Measurements from ENCODE around the gene UBQLN3.

Gene UBQLN3

GRCh38 chr11:5504403-5504921 lies 5.3 kb downstream of the UBQLN3 start:
- no peak for DNase-seq

- no peak for DNase-seq
These were observed 9.4 kb downstream of the UBQLN3 start for GRCh38 chr11:5500393-5500801.

- DNase-seq = no peak
These were observed 10.1 kb downstream of the UBQLN3 start for GRCh38 chr11:5499671-5500070.

- DNase-seq = no peak
These were observed 20.0 kb downstream of the UBQLN3 start for GRCh38 chr11:5489576-5490357.

GRCh38 chr11:5488798-5489399 lies 20.9 kb downstream of the UBQLN3 start:
- DNase-seq = no peak

- DNase-seq = no peak
These were observed 21.4 kb downstream of the UBQLN3 start, which contains the start of gene OR52D1 for GRCh38 chr11:5488385-5488784. Gene OR52D1 (plus strand): TSS chr11:5488685. CDS start chr11:5488707, 22 bp downstream.

GRCh38 chr11:5486421-5486820 lies 23.3 kb downstream of the UBQLN3 start:
- no peak for DNase-seq

- DNase-seq = no peak
These were observed 23.8 kb downstream of the UBQLN3 start for GRCh38 chr11:5486003-5486402.

DNA sequence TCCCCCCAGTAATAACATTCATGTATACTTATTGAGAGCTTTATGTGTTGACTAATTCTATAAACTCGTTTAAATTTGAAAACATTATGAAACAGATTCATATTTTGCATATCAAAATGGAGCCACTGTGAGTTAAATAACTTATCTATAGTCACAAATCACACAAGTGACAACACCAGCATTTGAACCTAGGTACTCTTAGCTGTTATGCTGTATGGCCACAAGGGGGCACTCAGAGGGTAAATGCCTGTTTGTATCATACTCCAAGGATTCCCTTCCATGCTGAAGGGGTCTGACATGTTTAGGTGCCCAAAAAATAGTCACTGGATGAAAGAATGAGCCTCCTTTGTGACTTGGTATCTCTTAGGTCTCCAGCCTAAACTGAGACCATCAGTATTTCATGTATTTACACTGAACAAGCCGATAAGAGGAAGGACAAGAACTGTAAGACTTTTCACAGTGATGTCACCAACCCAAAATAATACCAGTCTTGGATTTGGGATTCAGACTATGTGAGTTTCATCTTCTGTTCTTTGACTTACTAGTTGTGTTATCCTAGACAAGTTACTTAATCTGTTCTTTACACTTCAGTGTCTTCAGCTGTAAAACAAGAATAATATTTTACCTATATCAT lies 33.5 kb downstream of the UBQLN3 start:
- no peak for DNase-seq

DNA sequence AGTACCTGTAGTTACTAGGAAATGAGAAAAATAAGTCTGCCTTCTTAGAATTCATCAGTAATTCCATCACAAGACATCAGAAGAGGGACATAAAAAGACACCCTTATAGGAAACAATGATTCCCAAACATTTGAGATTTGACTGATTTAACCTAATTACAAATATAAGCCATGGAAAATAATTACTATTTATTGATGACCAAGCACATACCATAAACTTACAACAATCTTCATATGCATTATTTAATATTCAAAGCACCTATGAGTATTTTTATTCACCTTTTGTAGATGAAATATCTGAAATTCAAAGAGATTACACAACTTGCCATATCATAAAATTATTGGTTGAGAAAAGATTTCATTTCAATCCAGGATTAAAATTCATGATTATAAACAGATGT lies 35.8 kb downstream of the UBQLN3 start:
- DNase-seq = no peak

GRCh38 chr11:5467527-5467926 lies 42.2 kb downstream of the UBQLN3 start:
- DNase-seq = no peak

DNA sequence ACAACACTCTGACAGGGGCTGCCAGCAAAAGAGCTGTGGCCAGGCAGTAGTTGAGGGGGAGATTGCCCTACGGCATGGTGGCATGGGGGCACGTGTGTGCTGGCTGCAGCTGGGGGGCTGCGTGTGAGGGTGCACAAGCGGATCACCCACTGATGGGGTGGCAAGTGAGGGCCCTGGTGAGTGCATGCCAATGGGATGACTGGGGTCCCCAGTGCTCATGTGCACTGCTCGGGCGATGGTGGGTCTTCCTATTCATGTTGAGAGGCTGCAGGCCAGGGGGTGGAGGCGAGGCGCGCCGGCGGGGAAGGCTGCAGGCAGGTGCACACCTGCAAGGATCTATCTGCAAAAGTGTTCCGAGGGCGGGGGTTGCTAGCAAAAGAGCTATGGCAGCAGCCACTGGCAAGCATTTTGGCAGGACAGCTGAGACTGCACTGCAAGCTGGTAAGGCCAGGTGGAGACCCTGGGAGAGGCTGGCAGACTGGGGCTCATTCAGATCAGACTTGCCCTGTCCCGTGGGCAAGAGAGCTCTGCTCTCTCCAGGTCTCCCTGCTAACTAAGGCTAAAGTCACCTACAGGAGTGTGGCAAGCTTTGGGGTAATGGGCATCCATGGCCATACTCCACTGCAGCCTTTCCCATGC lies 48.7 kb downstream of the UBQLN3 start:
- DNase-seq = no peak

All from CD4-positive, alpha-beta T cell treated with Interferon gamma for 1 hour (primary cell).